HFF-Myc (cell line): ENCODE results near the gene IL16.

Experiments
- DNase-seq: peaks from one replicate; pipeline ENCODE4 v3.0.0-alpha.2; 2011; ENCODE audit warnings: low read depth; ENCODE audit errors: extremely low read depth
- H3K4me3 ChIP-seq: replicated peaks from 2 replicates; pipeline ENCODE4 v1.5.1; 2011; ENCODE audit warnings: low read depth, mild to moderate bottlenecking, control low read depth, low read length
- CTCF ChIP-seq: IDR thresholded peaks from 2 replicates; pipeline ENCODE4 v1.5.1; 2012; ENCODE audit warnings: mild to moderate bottlenecking, low read depth, low read length, control low read depth; ENCODE audit errors: missing control alignments

IL16 gene

GRCh38 chr15:81264072-81264857 lies 67.6 kb downstream of the IL16 start:
- DNase-seq, result no peak
- H3K4me3 ChIP-seq, result no peak overlapping the region
- TF ChIP-seq CTCF, result no peak

GRCh38 chr15:81265256-81265943 lies 68.7 kb downstream of the IL16 start:
- TF ChIP-seq CTCF, result no peak
- no peak overlapping the region for H3K4me3 ChIP-seq
- no peak for DNase-seq

- TF ChIP-seq CTCF, result peak; percentile 92
- peak; percentile 80 for DNase-seq
- peak overlapping the region; percentile 2; the same call in 1 of the 2 replicates for H3K4me3 ChIP-seq
These were observed 69.5 kb downstream of the IL16 start for GRCh38 chr15:81265944-81266775.

- no peak for TF ChIP-seq CTCF
- no peak for DNase-seq
- no peak overlapping the region for H3K4me3 ChIP-seq
These were observed 71.7 kb downstream of the IL16 start for GRCh38 chr15:81268340-81268739.

- no peak for DNase-seq
- no peak for TF ChIP-seq CTCF
- no peak overlapping the region for H3K4me3 ChIP-seq
These were observed 72.4 kb downstream of the IL16 start for GRCh38 chr15:81268881-81269601.

GRCh38 chr15:81270188-81270587 lies 73.5 kb downstream of the IL16 start:
- H3K4me3 ChIP-seq, result no peak overlapping the region
- no peak for DNase-seq
- no peak for TF ChIP-seq CTCF
